Measurements from ENCODE around the gene ARHGAP32.

GRCh38 chr11:128942817-128943427, 249.2 kb downstream of the ARHGAP32 start, which contains the start of gene TP53AIP1:
- TF ChIP-seq EZH2phosphoT487 (IDR thresholded peaks at IDR 0.05) (no peak), CTCF (IDR thresholded peaks at IDR 0.05) (no peak), EZH2 (IDR thresholded peaks at IDR 0.05) (no peak)
